SK-N-SH treated with all-trans-retinoic acid at 6 μM for 48 hours (cell line): ENCODE results near the gene TANGO2.

Source experiments
- GLIS3 ChIP-seq: fragments of 250-450 bp; sonication (Bioruptor Pico); IDR thresholded peaks from 2 replicates; pipeline ENCODE4 v1.5.0; 2020; ENCODE audit warnings: mild to moderate bottlenecking, moderate library complexity
- TSHZ2 ChIP-seq: fragments of 250-450 bp; sonication (Bioruptor Pico); IDR thresholded peaks from 2 replicates; pipeline ENCODE4 v1.5.0; 2020; ENCODE audit warnings: mild to moderate bottlenecking, moderate library complexity
- ZFP3 ChIP-seq: fragments of 250-450 bp; sonication (Bioruptor Pico); IDR thresholded peaks from 2 replicates; pipeline ENCODE4 v1.5.0; 2020; ENCODE audit warnings: mild to moderate bottlenecking, moderate library complexity
- ZNF565 ChIP-seq: fragments of 450-650 bp; formaldehyde crosslinking; conservative IDR thresholded peaks from 2 replicates; pipeline ENCODE4 v1.5.0; 2020; ENCODE audit warnings: low read depth, mild to moderate bottlenecking, moderate library complexity
- TF ChIP-seq, protein P1 (sequence below): fragments of 250-450 bp; sonication (Bioruptor Pico); IDR thresholded peaks from 2 replicates; pipeline ENCODE4 v1.8.0; 2020; ENCODE audit warnings: mild to moderate bottlenecking, moderate library complexity, borderline replicate concordance
- TF ChIP-seq, protein P2 (sequence below): fragments of 250-450 bp; sonication (Bioruptor Pico); IDR thresholded peaks from 2 replicates; pipeline ENCODE4 v1.5.1; 2020; ENCODE audit warnings: low read depth, mild to moderate bottlenecking, moderate library complexity

- TF ChIP-seq GLIS3 (CRISPR knock-in tag) (no peak), TSHZ2 (no peak), ZNF565 (CRISPR knock-in tag) (no peak), ZFP3 (no peak)
- TF ChIP-seq, protein P1, sequence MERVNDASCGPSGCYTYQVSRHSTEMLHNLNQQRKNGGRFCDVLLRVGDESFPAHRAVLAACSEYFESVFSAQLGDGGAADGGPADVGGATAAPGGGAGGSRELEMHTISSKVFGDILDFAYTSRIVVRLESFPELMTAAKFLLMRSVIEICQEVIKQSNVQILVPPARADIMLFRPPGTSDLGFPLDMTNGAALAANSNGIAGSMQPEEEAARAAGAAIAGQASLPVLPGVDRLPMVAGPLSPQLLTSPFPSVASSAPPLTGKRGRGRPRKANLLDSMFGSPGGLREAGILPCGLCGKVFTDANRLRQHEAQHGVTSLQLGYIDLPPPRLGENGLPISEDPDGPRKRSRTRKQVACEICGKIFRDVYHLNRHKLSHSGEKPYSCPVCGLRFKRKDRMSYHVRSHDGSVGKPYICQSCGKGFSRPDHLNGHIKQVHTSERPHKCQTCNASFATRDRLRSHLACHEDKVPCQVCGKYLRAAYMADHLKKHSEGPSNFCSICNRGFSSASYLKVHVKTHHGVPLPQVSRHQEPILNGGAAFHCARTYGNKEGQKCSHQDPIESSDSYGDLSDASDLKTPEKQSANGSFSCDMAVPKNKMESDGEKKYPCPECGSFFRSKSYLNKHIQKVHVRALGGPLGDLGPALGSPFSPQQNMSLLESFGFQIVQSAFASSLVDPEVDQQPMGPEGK (CRISPR knock-in tag): no peak
- TF ChIP-seq, protein P2, sequence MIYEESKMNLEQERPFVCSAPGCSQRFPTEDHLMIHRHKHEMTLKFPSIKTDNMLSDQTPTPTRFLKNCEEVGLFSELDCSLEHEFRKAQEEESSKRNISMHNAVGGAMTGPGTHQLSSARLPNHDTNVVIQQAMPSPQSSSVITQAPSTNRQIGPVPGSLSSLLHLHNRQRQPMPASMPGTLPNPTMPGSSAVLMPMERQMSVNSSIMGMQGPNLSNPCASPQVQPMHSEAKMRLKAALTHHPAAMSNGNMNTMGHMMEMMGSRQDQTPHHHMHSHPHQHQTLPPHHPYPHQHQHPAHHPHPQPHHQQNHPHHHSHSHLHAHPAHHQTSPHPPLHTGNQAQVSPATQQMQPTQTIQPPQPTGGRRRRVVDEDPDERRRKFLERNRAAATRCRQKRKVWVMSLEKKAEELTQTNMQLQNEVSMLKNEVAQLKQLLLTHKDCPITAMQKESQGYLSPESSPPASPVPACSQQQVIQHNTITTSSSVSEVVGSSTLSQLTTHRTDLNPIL (CRISPR knock-in tag): no peak
These were observed 2.2 kb downstream of the TANGO2 start for GRCh38 chr22:20022978-20023613.
